Body of pancreas (tissue), 4 donors: ENCODE measurements around the gene LIN37.

Experiments
- CTCF ChIP-seq, 7 experiments: fragments of 450-650 bp in 4 of 7; fragments of 200-600 bp in 3 of 7; sonication (generic) in 3 of 7; IDR thresholded peaks; one replicate each; pipeline ENCODE4 v1.5.1; 2016 to 2019; ENCODE audit warnings: antibody characterized with exemption in 7 of 7
- POLR2A ChIP-seq, 3 donors: fragments of 450-650 bp; IDR thresholded peaks; one replicate each; pipeline ENCODE4 v1.6.1; 2016; ENCODE audit warnings: antibody characterized with exemption in 3 of 3, mild to moderate bottlenecking in 2 of 3

DNA sequence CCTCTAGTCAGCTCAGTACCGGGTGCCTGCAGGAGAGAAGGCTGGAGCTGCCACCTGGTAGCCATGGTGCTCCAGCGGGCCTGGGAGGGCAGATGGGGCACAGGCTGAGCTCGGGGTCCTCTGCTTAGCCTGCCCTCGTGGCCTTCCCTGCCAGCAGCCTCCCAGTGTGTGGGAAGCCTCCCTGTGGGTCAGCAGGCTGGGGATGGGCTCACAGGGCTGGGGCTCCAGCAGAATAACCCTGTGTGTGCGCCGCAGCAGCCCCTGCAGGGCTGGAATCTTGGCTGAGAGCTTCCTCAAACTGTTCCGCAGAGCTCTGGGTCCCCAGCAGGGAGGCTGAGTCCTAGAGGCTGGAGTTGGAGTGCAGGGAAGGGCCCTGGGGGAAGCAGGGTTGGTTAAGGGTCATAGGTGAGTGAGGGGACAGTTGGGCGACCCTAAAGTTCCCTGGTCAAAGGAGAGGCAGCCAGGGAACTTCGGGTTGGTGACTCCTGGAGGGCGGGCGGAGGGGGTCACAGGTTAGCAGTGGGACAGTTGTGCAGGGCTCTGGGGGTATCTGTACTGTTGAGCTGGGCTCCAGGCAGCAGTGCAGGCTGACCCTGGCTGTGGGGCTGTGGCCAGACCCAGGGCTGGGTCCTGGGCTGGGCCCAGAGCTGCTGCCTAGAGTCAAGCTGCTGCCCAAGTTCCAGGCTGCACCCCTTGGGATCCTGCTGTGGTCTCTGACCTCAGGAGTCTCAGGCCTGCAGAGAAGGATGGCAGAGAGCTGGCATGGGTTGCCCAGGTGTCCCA, 41.0 kb downstream of the LIN37 start:
- TF ChIP-seq CTCF (IDR thresholded peaks at IDR 0.05) (no peak), POLR2A (IDR thresholded peaks at IDR 0.05) (no peak)
